NCI-H2196 (cell line): ENCODE measurements around the gene TSPYL2.

Experiments
- DNase-seq: peaks from one replicate; lab custom pipeline; 2025; ENCODE audit not compliant: unreplicated experiment; lab: John Stamatoyannopoulos, UW

Gene TSPYL2

DNA sequence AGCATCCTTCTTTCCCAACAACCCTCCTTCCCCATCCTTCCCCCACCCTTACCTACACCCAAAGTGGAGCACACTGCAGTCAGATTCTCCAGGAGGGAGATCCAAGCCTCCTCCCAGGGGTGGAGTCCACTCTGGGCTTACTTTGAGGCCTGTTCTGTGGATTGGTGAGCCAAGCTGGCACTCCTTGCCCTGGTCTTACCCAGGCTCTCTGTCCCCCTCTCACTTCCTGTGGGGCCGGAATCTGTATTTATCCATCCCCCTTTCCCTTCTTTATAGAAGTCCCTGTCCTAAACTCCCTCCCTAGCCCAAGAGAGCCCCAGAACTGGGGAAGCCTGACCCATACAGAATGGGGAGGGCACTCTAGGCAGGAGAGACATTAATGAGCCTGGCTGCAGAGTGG, 3.2 kb upstream of the TSPYL2 start:
- no peak for DNase-seq

DNA sequence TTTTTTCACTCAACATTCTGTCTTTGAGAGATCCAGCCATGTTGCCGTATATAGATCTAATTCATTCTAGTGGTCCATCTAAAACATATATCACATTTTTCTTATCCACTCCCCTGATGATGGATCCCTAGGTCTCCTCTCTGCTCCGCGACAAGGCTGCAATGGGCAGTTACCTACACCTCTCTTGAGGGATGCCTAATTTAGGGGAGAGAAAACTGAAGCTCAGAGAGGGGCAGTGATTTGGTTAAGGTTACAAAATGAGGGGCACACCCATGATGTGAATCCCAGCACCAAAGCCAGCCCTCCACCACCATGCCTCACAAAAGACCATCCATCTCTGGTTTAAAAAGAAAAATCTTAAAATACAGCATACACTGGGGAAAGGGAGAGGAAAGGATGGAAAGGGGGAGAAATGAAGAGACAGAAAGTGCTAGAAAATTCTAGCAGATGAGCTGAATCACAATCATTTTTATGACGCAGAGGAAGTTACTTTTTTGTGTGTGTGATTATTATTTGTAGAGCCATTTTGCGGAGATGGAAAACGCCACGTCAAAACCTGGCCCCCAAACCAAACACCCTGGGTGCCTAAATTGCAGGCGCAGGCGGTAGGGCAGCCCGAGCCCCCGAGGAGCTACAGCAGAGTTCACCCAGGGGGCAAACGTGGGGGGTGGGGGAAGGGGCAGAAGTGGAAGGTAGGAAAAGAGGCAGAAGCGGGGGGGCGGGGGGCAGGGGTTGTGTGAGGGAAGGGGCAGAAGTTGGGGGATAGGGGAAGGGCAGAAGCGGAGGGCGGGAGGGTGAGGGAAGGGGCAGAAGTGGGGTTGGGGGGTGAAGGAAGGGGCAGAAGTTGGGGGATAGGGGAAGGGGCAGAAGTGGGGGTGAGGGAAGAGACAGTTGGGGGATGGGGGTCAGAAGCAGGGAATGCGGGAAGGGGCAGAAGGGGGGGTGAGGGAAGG, 1.3 kb upstream of the TSPYL2 start:
- DNase-seq, result no peak

DNA sequence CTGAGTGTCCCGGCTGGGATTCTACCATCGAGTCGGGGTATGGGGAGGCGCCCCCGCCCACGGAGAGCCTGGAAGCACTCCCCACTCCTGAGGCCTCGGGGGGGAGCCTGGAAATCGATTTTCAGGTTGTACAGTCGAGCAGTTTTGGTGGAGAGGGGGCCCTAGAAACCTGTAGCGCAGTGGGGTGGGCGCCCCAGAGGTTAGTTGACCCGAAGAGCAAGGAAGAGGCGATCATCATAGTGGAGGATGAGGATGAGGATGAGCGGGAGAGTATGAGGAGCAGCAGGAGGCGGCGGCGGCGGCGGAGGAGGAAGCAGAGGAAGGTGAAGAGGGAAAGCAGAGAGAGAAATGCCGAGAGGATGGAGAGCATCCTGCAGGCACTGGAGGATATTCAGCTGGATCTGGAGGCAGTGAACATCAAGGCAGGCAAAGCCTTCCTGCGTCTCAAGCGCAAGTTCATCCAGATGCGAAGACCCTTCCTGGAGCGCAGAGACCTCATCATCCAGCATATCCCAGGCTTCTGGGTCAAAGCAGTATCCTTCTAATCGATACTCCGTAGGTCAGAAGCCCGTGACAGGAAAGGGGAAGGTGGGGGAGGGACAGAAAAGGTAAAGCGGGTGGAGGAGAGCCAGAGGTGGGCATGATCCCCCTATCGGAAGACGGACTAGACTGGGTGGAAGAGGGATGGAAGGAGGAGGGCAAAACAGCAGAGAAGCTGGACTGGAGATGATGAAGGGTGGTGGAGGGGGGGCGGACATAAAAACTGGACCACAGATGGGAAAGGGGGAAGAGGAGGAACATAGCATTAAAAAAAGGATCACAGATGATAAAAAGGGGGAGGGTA, 828 bp downstream of the TSPYL2 start:
- DNase-seq, result no peak

DNA sequence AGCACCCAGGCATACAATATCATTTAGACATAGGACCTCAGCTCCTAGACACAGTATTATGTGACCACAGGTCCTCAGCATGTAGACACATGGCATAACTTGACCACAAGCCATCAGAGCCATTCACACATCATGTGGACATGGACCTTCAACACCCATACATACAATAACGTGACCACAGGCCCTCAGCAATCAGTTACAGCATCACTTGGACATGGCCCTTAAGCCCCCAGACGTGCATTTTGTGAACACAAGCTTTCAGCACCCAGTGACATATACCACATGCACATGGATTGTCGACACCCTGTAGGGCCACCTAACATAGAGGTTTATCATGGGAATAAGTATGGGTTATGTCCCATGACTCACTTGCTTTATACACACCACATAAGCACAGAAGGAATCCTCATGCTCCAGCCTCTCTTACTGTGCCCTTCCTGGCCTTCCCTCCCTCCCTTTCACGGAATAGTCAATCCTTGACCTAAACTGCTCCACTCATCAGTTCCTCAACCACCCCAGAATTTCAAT, 1.9 kb downstream of the TSPYL2 start:
- DNase-seq, result no peak

DNA sequence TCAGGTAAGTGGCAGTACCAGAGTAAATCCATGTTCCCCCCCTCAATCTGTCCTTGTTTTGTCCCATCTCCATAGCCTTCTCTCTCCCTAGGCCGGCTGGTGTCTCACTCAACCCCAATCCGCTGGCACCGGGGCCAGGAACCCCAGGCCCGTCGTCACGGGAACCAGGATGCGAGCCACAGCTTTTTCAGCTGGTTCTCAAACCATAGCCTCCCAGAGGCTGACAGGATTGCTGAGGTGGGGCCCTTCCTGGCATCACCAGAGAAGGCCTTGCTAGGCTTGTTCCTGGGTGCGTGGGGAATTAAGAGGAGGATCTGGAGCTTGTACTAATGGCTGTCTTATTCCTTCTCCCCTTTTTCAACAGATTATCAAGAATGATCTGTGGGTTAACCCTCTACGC, 2.7 kb downstream of the TSPYL2 start:
- DNase-seq, result no peak

DNA sequence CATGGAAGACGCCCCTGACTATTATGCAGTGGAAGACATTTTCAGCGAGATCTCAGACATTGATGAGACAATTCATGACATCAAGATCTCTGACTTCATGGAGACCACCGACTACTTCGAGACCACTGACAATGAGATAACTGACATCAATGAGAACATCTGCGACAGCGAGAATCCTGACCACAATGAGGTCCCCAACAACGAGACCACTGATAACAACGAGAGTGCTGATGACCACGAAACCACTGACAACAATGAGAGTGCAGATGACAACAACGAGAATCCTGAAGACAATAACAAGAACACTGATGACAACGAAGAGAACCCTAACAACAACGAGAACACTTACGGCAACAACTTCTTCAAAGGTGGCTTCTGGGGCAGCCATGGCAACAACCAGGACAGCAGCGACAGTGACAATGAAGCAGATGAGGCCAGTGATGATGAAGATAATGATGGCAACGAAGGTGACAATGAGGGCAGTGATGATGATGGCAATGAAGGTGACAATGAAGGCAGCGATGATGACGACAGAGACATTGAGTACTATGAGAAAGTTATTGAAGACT, 3.6 kb downstream of the TSPYL2 start:
- no peak for DNase-seq

DNA sequence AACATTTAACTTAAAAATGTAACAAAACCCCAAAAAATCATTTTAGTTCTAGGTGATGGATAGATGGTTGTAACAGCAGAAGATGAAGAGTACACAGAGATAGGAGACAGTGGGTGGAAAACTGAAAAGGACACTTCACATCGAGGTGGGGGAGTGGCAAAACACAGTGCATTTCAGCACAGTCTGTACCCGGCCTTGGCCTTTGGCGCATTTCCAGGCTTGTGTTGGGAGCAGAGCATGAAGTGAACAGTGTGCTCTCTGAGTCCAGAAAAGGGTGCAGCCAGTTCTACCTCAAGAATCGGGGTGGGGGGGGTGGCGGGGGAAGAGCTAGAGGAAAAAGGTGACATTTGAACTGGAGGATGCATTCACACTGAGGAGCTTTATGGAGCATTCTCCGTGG, 4.3 kb downstream of the TSPYL2 start:
- DNase-seq, result no peak

DNA sequence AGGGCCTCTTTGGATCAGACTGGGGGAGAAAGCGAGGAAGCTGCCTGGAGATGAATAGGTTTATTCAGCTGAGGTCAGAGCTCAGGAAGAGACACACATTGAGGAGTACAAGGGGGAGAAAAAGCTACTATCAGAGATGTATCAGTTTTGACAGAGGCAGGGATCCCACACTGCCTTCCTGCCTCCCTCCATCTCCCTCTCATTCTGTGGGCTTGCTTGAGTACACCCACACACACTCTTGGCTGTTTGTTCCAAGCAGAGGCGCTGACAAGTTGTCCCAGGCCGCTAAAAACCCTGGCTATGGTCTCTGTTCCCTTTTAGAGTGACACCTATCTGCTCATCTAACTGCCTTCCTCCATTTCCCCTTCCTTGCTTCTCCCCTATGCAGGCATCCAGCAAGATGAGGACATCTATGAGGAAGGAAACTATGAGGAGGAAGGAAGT, 5.2 kb downstream of the TSPYL2 start:
- DNase-seq, result no peak

DNA sequence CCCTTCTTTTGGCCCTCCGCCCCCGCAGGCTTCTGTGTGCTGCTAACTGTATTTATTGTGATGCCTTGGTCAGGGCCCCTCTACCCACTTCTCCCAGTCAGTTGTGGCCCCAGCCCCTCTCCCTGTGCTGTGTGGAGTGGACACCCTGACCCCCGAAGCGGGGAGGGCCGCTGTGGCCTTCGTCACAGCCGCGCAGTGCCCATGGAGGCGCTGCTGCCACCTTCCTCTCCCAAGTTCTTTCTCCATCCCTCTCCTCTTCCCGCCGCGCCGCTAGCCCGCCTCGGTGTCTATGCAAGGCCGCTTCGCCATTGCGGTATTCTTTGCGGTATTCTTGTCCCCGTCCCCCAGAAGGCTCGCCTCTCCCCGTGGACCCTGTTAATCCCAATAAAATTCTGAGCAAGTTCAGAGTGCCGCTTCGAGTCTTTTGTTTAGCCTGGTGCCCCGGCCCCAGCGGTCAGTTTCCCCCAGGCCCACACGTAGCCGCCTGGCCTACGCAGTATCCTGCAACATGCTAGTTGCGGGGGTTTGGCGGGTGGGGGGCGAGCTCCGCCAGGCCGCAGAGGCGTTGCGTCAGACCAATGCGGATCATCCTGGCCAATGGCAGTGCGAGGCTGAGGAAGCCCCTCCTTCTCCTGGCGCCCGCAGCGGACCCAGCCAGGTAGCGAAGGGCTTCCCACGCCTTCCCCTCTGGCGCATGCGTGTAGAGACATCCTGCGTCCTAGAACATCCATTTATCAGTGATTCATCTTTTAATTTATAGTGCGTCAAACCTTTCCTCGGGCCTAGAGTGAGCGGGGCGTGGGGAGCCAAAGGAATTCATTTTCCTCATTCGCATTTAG, 6.2 kb downstream of the TSPYL2 start:
- peak; percentile 88 for DNase-seq

DNA sequence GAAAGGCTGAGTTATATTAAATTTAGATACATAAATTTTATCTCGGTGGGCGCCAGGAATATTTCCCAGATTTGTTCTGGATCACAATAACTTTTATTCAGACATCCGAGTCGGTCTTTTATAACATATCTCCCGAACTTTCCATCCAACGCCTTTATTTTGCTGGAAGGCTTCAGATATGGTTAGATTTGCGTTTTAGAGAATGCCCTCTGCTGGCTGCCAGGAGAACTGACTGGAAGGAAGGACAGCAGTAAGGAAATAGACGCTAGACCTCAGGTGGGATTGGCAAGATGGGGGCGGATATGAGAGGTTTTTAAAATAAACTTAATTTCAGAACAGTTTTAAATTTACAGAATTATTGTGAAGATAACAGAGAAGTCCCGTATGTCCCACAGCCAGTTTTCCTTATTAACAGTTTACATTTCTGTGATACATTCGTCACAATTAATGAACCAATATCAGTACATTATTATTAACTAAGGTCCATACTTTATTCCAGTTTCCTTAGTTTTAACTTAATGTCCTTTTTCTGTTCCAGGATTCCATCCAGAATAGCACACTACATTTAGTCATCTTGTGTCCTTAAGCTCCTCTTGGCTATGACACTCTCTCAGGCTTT, 7.2 kb downstream of the TSPYL2 start:
- DNase-seq, result peak; percentile 28

DNA sequence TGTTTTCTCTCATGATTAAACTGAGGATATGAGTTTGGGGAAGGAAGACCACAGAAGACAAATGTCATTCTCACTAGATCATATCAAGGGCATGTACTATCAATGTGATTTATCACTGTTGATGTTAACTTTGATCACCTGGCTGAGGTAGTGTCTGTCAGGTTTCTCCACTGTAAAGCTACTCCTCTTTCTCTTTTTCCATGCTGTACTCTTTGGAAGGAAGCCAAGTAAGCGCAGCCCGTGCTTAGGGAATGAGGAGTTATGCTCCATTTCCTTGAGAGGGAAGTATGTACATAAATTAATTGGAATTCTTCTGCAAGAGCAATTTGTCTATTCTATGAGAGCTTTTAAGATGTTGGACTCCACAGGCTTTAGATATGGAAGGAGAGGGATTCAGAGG, 7.8 kb downstream of the TSPYL2 start:
- DNase-seq, result no peak

DNA sequence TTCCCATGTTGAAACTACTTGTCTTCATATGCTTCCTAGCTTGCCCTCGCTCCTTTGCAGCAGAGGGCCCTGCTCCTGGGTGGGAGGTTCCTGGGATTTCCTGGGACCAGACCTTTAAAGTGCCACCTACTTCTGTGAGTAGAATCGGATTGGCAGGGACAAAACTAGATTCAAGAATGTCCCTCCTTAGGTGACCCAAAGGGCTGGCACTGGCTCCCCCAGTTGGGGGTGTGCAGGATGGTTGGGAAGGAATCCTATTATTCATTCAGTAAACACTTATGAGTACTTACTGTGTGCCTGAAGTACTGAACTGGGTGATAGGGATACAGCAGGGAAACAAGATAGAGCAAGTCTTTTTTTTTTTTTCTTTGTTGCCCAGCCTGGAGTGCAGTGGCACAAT, 9.2 kb downstream of the TSPYL2 start:
- DNase-seq, result no peak

DNA sequence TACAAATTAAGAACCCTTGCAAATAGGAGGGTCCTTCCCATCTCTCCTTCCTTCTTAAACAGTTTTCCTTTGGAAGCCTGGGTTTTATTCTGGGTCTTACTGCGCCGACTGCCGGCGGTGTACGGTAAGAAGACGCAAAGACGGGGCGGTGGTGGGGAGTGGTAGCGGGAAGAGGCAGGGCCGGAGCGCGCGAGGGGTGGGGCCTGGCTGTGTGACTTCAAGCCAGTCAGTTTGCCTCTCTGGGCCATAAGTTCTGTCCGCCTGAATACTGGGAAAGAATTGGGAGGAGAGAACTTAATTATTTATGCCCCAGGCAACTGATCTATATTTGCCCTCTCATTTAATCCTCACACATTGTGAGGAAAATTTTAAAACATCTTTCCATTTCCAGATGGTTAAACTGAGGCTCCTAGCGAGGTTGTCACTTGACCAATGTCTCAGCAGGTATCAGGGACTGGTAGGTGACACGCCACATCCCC, 11.0 kb downstream of the TSPYL2 start:
- no peak for DNase-seq

DNA sequence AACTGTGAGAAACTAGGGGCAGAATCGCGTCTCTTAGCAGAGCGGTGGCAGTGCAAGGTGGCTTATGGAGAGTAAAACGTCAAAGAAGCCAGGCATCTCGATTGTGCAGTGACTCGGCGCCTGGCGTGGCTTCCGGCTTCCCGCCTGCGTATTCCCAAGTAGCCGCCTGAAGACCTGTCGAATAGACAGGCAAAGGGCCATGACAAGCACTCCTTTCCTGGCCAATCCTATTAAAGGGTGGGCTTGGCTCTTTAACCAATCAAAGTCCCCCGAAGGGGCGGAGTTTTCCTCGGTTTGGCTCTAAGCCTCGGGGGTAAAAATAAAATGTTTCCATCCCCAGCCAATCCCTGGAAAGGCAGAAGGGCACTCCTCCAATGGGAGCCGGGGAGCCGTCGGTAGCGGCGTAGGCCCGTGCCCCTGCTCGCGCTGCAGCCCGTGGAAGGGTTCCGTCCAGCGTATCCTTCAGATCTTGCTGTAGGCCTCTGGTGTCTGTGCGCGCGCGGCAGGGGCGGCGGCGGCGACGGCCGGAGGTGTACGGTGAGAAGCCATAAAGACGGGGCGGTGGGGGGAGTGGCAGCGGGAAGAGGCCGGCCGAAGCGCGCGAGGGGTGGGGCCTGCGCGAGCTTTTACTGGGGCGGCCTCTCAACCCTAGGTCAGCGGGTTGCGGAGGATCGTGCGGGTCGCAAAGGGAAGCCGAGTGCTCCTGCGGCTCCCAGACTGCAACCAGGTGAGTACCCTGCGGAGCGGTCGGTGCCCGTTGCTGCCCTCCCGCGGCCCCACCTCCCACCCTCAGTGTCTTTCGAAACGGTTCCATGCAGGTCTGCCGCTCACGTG, 11.8 kb downstream of the TSPYL2 start, which contains the start of gene KANTR:
Gene KANTR (plus strand): TSS at position 395 of the 834 bp plus-strand sequence. CDS start 30,131 bp downstream, outside the sequence.
- peak; percentile 88 for DNase-seq

DNA sequence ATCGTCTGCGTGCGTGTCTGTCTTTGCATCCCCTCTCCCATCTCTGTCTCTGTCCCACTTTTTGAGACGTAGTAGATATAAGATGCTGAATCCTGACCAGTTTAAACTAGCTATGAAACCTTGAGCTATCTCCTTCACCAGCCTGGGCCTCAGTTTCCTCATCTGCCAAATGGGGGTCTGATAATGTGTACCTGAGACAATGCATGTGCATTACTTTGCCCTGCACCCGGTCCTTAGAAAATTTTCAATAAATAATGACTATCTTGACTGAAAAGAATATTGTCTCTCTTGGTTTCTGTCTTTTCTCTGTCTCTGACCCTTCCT, 12.4 kb downstream of the TSPYL2 start:
- no peak for DNase-seq

DNA sequence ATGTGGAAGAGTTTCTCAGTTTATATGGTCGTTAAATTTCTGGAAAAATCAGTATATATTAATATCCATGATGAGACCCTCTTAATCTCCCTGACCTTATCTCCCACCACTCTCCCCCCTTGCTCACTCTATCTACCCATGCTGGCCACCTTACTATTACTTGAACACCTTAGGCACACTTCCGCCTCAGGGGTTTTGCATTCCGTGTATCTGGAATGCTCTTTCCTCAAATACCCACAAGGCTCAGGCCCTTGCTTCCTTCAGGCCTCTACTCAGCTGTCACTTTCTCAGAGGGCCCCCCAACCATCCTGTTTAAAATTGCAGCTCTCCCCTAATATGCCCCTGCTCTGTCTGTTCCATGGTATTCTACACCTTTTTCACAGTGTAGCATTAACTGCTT, 13.6 kb downstream of the TSPYL2 start:
- DNase-seq, result no peak

DNA sequence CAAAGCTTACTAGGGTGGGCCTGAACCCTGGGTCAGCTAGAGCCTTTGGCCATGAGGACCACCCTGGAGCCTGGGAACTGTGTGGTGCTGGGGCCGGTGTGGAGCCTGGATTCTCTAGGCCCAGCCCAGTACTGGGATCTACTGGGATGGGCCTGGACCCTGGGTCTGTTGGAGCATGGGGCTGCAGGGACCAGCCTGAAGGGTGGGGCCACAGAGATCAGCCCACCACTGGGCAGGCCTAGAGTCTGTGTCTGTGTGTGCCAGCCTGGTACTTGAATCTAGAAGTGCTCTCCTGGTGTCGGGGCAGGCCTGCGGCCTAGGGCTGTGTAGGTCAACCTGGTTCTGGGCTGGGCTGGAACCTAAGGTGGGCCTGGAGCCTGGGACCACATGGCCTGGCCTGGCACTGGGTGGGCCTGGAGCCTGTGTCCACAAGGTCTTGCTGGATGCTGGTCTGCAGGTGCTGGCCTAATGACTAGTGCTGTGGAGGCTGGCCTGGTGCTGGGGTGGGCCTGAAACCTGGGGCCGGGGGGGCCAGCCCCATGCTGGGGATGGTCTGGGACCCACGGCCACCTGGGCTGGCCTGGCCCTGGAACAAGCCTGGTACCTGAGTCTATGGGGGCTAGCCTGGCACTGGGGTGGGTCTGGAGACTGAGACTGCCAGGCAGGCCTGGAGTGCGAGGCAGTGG, 32.8 kb downstream of the TSPYL2 start:
- no peak for DNase-seq

DNA sequence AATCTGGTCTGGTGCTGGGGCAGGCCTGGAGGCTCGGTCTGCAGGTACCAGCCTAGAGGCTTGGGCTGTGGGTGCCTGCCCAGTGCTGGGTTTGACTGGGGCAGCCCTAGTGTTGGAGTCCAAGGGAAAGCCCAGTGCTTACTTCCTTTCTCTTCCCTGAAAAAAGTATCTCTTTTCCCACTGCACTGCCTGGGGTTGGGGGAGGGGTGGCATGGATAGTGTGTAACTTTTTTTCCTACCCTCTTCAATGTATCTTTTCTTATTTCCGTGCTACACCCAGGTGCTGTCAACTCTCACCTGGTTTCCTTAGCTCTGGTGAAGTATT, 33.3 kb downstream of the TSPYL2 start:
- no peak for DNase-seq

DNA sequence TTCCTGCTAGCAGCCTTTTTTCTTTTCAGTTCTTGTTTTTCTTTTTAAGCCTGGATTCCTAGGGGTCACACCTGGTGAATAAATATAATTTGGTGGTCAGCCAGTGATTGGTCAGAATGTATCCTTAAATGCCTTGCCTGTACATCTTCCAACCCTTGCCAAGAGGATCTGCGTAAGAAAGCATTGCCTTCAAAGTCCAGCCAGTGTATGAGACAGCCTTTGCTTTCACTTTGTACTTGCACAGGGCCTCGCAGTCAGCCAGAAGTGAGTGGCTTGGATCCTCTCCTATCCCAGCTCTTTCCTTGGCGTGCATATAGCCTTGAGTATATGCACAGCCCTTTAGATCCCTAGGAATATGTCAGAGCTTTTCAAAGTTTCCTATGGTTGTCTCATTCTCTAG, 33.9 kb downstream of the TSPYL2 start:
- no peak for DNase-seq
